Measurements from ENCODE around the gene GJE1.

GJE1 gene

DNA sequence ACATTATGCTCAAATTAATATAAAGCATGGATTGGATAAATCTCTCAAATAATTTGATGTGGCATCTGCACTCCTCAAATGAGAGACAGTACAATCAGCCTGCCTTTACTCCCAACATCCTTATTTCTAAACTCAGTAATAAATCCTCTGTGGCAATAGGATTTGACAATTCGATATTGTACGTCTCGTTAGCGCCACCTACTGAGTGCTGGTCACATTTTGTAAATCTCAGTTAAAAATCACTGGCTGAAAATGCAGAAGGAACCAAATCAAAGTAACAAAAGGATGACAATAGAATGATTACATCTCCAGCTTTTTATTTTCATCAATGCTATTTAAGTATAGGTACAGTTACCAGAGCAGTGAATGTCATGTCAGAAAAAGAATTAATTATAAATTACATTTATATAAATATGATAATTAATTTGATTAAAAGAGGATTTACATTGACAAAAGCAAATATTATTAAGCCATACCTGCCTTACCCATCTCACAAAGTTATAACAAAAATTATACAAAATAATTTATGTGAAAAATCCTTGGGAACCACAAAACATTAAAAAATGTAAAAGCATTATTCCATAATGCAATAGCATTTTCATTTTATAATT is 20.2 kb upstream of the GJE1 start:
- no peaks in the 10 kb centered on the region for H3K4me1 ChIP-seq (ENCODE audit: low read depth, poor library complexity, severe bottlenecking)
- no peaks in the 10 kb centered on the region for H3K27me3 ChIP-seq (ENCODE audit: insufficient read depth, low read depth)
- no peaks in the 10 kb centered on the region for H3K79me2 ChIP-seq (ENCODE audit: insufficient read depth, low read depth)
- TF ChIP-seq, protein P1, sequence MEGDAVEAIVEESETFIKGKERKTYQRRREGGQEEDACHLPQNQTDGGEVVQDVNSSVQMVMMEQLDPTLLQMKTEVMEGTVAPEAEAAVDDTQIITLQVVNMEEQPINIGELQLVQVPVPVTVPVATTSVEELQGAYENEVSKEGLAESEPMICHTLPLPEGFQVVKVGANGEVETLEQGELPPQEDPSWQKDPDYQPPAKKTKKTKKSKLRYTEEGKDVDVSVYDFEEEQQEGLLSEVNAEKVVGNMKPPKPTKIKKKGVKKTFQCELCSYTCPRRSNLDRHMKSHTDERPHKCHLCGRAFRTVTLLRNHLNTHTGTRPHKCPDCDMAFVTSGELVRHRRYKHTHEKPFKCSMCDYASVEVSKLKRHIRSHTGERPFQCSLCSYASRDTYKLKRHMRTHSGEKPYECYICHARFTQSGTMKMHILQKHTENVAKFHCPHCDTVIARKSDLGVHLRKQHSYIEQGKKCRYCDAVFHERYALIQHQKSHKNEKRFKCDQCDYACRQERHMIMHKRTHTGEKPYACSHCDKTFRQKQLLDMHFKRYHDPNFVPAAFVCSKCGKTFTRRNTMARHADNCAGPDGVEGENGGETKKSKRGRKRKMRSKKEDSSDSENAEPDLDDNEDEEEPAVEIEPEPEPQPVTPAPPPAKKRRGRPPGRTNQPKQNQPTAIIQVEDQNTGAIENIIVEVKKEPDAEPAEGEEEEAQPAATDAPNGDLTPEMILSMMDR (conservative IDR thresholded peaks at IDR 0.05; ENCODE audit: low read depth, low read length): peak; percentile 80
- H3K36me3 ChIP-seq (ENCODE audit: insufficient read depth): no peaks in the 10 kb centered on the region
- H3K27ac ChIP-seq: no peak overlapping the region
- no peak overlapping the region for H2AFZ ChIP-seq (ENCODE audit: low read depth)
- H3K4me2 ChIP-seq: no peak overlapping the region
- H3K9ac ChIP-seq: no peak overlapping the region
- no peaks in the 10 kb centered on the region for H4K20me1 ChIP-seq (ENCODE audit: insufficient read depth)
- H3K4me3 ChIP-seq (IDR thresholded peaks at IDR 0.05; ENCODE audit: insufficient read depth, low read depth, low read length): no peak overlapping the region

DNA sequence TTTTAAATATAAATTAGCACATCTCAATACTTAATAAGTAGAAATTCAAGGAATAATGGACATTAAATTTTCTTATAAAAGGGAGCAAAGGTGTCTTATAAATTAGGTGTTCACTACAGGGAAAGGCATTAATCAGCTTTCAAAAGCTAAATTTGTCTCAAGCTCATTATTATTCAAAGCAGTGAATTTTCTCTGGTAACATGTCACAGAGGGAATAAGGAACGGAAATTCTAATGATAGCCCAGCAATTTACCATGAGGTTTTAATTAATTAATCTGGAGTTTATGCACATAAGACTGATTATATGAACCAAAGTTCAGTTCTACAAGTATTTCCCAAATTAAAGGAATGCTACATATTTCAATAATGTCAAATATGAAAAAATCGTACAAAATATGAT is 15.4 kb upstream of the GJE1 start:
- Histone ChIP-seq H3K36me3 (ENCODE audit: insufficient read depth) (no peaks in the 10 kb centered on the region), H4K20me1 (ENCODE audit: insufficient read depth) (no peaks in the 10 kb centered on the region), H3K79me2 (ENCODE audit: insufficient read depth, low read depth) (no peaks in the 10 kb centered on the region), H3K27me3 (ENCODE audit: insufficient read depth, low read depth) (no peaks in the 10 kb centered on the region), H3K4me3 (IDR thresholded peaks at IDR 0.05; ENCODE audit: insufficient read depth, low read depth, low read length) (no peak overlapping the region), H3K27ac (no peak overlapping the region), H3K9ac (no peak overlapping the region), H2AFZ (ENCODE audit: low read depth) (no peak overlapping the region), H3K4me2 (no peak overlapping the region), H3K4me1 (ENCODE audit: low read depth, poor library complexity, severe bottlenecking) (no peaks in the 10 kb centered on the region)
- TF ChIP-seq, protein P1 (conservative IDR thresholded peaks at IDR 0.05; ENCODE audit: low read depth, low read length): no peak

GRCh38 chr6:142118328-142118727 is 14.4 kb upstream of the GJE1 start:
- Histone ChIP-seq H3K79me2 (ENCODE audit: insufficient read depth, low read depth) (no peaks in the 10 kb centered on the region), H3K36me3 (ENCODE audit: insufficient read depth) (no peaks in the 10 kb centered on the region), H4K20me1 (ENCODE audit: insufficient read depth) (no peaks in the 10 kb centered on the region), H2AFZ (ENCODE audit: low read depth) (no peak overlapping the region), H3K4me3 (IDR thresholded peaks at IDR 0.05; ENCODE audit: insufficient read depth, low read depth, low read length) (no peak overlapping the region), H3K4me2 (no peak overlapping the region), H3K27me3 (ENCODE audit: insufficient read depth, low read depth) (no peaks in the 10 kb centered on the region), H3K4me1 (ENCODE audit: low read depth, poor library complexity, severe bottlenecking) (no peaks in the 10 kb centered on the region), H3K27ac (no peak overlapping the region), H3K9ac (no peak overlapping the region)
- TF ChIP-seq, protein P1 (conservative IDR thresholded peaks at IDR 0.05; ENCODE audit: low read depth, low read length): no peak

- Histone ChIP-seq H3K4me3 (IDR thresholded peaks at IDR 0.05; ENCODE audit: insufficient read depth, low read depth, low read length) (no peak overlapping the region), H3K9ac (no peak overlapping the region), H3K79me2 (ENCODE audit: insufficient read depth, low read depth) (no peaks in the 10 kb centered on the region), H3K4me1 (ENCODE audit: low read depth, poor library complexity, severe bottlenecking) (no peaks in the 10 kb centered on the region), H3K4me2 (no peak overlapping the region), H3K27me3 (ENCODE audit: insufficient read depth, low read depth) (no peaks in the 10 kb centered on the region), H3K27ac (no peak overlapping the region), H2AFZ (ENCODE audit: low read depth) (no peak overlapping the region), H3K36me3 (ENCODE audit: insufficient read depth) (no peaks in the 10 kb centered on the region), H4K20me1 (ENCODE audit: insufficient read depth) (no peaks in the 10 kb centered on the region)
- TF ChIP-seq, protein P1 (conservative IDR thresholded peaks at IDR 0.05; ENCODE audit: low read depth, low read length): no peak
Observed at GRCh38 chr6:142118925-142119324, 13.8 kb upstream of the GJE1 start.

Measured in KMS-11 (cell line).